ENCODE data around the gene ANKS3. TPM values are rescaled to one million over a fixed set of nuclear protein-coding genes. Genes with fewer than 3 reads are reported as not detected.
A peak's percentile ranks its signal among the peaks of the same experiment; 100 is the strongest.

The ANKS3 gene
- total and polyA plus RNA-seq, 9 donors, result 6.7 to 37.4 (median 29.6) TPM

- Histone ChIP-seq H3K27ac (no peak overlapping the region), H3K4me3 (no peak overlapping the region), H3K4me1 (ENCODE audit: insufficient read depth) (no peaks in the 10 kb centered on the region), H3K9me3 (no peaks in the 10 kb centered on the region), H3K36me3 (no peaks in the 10 kb centered on the region), H3K27me3 (no peaks in the 10 kb centered on the region)
- no peak for DNase-seq
- TF ChIP-seq, protein P1, sequence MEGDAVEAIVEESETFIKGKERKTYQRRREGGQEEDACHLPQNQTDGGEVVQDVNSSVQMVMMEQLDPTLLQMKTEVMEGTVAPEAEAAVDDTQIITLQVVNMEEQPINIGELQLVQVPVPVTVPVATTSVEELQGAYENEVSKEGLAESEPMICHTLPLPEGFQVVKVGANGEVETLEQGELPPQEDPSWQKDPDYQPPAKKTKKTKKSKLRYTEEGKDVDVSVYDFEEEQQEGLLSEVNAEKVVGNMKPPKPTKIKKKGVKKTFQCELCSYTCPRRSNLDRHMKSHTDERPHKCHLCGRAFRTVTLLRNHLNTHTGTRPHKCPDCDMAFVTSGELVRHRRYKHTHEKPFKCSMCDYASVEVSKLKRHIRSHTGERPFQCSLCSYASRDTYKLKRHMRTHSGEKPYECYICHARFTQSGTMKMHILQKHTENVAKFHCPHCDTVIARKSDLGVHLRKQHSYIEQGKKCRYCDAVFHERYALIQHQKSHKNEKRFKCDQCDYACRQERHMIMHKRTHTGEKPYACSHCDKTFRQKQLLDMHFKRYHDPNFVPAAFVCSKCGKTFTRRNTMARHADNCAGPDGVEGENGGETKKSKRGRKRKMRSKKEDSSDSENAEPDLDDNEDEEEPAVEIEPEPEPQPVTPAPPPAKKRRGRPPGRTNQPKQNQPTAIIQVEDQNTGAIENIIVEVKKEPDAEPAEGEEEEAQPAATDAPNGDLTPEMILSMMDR (IDR thresholded peaks at IDR 0.05), result no peak
- TF ChIP-seq EP300 (IDR thresholded peaks at IDR 0.05), result no peak
- no peak for TF ChIP-seq POLR2A (IDR thresholded peaks at IDR 0.05)
- intact Hi-C loops (cut with DNase I), result no loop called here
- 86 to 91% (median 88%) methylated on average over 32 to 33 of the region's 33 CpGs for WGBS, 3 donors
These were observed 32.9 kb downstream of the ANKS3 start for GRCh38 chr16:4700997-4701743.

DNA sequence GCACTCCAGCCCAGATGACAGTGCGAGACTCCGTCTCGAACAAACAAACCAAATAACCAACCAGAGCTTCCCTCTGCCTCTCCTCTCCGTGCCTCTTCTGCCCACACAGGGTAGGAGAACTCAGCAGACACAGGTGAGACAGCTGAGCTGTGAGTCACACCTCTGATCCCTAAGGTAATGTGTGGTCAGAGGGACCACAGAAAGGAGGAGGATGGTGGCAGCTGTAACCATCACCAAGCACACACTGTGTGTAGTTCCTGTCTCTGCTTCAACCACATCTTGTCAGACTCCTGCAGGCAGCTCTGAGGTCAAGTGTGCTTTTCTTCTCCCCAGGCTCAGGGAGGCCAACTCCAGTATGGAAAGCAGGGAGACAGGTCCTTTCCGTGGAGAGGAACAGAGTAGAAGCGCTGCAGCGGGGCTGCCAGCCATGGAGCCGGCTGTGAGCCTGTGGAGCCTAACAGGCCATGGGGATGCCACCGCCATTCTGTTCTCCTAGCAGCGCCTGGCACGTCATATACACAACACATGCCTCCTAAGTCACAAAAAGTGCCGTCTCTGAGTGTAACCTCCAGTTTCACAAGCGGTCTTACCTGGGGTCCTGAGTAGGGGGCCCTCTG is 33.6 kb downstream of the ANKS3 start:
- Histone ChIP-seq H3K4me1 (ENCODE audit: insufficient read depth) (no peaks in the 10 kb centered on the region), H3K9me3 (no peaks in the 10 kb centered on the region), H3K27me3 (no peaks in the 10 kb centered on the region), H3K36me3 (no peaks in the 10 kb centered on the region), H3K27ac (no peak overlapping the region), H3K4me3 (no peak overlapping the region)
- TF ChIP-seq, protein P1 (IDR thresholded peaks at IDR 0.05), result no peak
- no peak for TF ChIP-seq EP300 (IDR thresholded peaks at IDR 0.05)
- no peak for TF ChIP-seq POLR2A (IDR thresholded peaks at IDR 0.05)
- intact Hi-C loops (cut with DNase I), result no loop called here
- DNase-seq, result no peak
- 92 to 94% (median 93%) methylated on average over 13 of the region's 13 CpGs for WGBS, 3 donors

GRCh38 chr16:4699046-4699556 is 35.0 kb downstream of the ANKS3 start:
- Histone ChIP-seq H3K4me3 (no peak overlapping the region), H3K4me1 (ENCODE audit: insufficient read depth) (peaks cover 5% of the 10 kb centered on the region), H3K27me3 (no peaks in the 10 kb centered on the region), H3K9me3 (no peaks in the 10 kb centered on the region), H3K36me3 (no peaks in the 10 kb centered on the region), H3K27ac (no peak overlapping the region)
- DNase-seq, result no peak
- intact Hi-C loops (cut with DNase I), result no loop called here
- TF ChIP-seq, protein P1 (IDR thresholded peaks at IDR 0.05), result no peak
- no peak for TF ChIP-seq POLR2A (IDR thresholded peaks at IDR 0.05)
- TF ChIP-seq EP300 (IDR thresholded peaks at IDR 0.05), result no peak
- 82 to 87% (median 83%) methylated on average over 19 of the region's 19 CpGs for WGBS, 3 donors

DNA sequence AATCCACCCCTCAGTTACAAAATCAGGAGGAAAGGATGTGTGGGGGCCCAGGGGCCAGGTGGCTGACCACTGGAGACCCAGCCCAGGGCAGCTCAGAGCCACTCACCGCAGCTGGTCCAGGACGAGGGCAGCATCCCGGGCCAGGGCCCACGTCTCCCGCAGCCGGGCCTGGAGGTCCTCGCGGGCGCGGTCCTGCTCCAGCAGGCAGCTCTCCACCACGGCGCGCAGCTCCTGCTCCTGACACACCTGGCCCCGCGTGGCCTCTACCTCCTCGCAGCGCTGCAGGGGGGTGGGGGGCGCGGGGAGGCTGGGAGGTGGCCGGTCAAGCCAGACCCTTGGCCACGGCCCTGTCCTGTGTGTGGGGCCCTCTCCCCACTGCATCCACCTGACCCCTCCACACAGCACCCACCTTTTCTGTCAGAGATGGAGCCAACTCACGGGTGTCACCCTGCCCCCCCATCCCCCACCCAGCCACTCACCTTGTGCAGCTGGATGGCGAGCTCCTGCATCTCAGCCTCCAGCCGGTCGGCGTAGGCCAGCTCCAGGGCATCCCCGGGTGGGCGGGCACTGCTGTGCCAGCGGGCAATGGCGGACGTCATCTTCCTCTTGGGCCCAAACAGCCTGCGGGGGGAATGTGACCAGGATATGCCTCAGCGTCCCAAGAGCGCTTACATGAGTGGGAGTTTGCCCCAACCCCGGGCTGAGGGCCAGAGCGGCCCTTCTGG is 35.6 kb downstream of the ANKS3 start:
- WGBS, 3 donors, result 87 to 92% (median 91%) methylated on average over 32 to 36 of the region's 36 CpGs
- Histone ChIP-seq H3K4me1 (ENCODE audit: insufficient read depth) (peaks cover 5% of the 10 kb centered on the region), H3K4me3 (no peak overlapping the region), H3K36me3 (no peaks in the 10 kb centered on the region), H3K27me3 (no peaks in the 10 kb centered on the region), H3K9me3 (no peaks in the 10 kb centered on the region), H3K27ac (no peak overlapping the region)
- TF ChIP-seq, protein P1 (IDR thresholded peaks at IDR 0.05), result no peak
- no peak for TF ChIP-seq POLR2A (IDR thresholded peaks at IDR 0.05)
- no peak for TF ChIP-seq EP300 (IDR thresholded peaks at IDR 0.05)
- peak in 3 of 5 donors; percentile 12 to 43 (median 30) for DNase-seq
- intact Hi-C loops (cut with DNase I), result no loop called here
